Measurements from ENCODE around the gene RNASE1. TPM values are rescaled to one million over a fixed set of nuclear protein-coding genes. Genes with fewer than 3 reads are reported as not detected.
A peak's percentile ranks its signal among the peaks of the same experiment; 100 is the strongest.

RNASE1 gene
- total and polyA plus RNA-seq, 4 donors, result 5.8 to 37.9 (median 22.1) TPM

DNA sequence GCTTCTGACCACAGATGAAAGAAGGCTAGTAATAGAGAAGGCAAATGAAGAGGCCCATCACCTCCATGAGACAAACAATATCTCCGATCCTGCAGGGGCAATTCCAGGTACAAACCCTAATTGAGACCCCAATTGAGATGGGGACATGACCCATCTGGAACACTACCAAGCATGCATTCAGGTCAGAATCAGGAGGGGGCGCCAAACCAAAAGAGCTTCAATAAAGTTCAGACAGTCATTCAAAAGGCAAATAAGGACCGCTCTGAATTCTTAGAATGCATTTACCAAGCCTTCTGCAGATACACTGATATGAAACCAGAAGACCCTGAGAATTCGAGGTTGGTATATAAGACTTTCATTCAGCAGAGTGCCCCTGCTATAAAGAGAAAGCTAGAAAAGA is 44.7 kb downstream of the RNASE1 start:
- Histone ChIP-seq H3K27ac (ENCODE audit: low read depth in 1 of 2, low read length in 2 of 2) (no peak overlapping the region), H3K36me3 (ENCODE audit: control insufficient read depth in 4 of 4, insufficient read depth in 3 of 4, low read depth in 1 of 4, low read length in 3 of 4) (no peaks in the 10 kb centered on the region), H3K27me3 (ENCODE audit: control insufficient read depth in 4 of 4, insufficient read depth in 4 of 4, low read length in 3 of 4) (no peaks in the 10 kb centered on the region), H3K4me1 (ENCODE audit: control insufficient read depth in 4 of 4, insufficient read depth in 4 of 4, low read length in 3 of 4) (peaks cover 0 to 6% (median 4%) of the 10 kb centered on the region in 4 donors), H3K9ac (ENCODE audit: low read depth in 1 of 2, low read length in 2 of 2) (no peak overlapping the region), H3K4me3 (ENCODE audit: low read depth in 1 of 3, low read length in 3 of 3) (no peak overlapping the region), H3K9me3 (ENCODE audit: control insufficient read depth in 4 of 4, low read length in 3 of 4) (no peaks in the 10 kb centered on the region)
- 57% methylated on average over 4 of the region's 4 CpGs for WGBS
- TF ChIP-seq RAD21 (IDR thresholded peaks at IDR 0.05), result peak; percentile 35 to 63
- no peak for TF ChIP-seq FOXA2 (IDR thresholded peaks at IDR 0.05)
- TF ChIP-seq, protein P1, sequence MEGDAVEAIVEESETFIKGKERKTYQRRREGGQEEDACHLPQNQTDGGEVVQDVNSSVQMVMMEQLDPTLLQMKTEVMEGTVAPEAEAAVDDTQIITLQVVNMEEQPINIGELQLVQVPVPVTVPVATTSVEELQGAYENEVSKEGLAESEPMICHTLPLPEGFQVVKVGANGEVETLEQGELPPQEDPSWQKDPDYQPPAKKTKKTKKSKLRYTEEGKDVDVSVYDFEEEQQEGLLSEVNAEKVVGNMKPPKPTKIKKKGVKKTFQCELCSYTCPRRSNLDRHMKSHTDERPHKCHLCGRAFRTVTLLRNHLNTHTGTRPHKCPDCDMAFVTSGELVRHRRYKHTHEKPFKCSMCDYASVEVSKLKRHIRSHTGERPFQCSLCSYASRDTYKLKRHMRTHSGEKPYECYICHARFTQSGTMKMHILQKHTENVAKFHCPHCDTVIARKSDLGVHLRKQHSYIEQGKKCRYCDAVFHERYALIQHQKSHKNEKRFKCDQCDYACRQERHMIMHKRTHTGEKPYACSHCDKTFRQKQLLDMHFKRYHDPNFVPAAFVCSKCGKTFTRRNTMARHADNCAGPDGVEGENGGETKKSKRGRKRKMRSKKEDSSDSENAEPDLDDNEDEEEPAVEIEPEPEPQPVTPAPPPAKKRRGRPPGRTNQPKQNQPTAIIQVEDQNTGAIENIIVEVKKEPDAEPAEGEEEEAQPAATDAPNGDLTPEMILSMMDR (IDR thresholded peaks at IDR 0.05; ENCODE audit: low read depth, low read length, missing input control), result peak; percentile 19
- TF ChIP-seq HNF4G (IDR thresholded peaks at IDR 0.05), result no peak
- TF ChIP-seq HNF4A (conservative IDR thresholded peaks at IDR 0.05), result no peak
- DNase-seq (ENCODE audit: low spot score), result peak; percentile 68

DNA sequence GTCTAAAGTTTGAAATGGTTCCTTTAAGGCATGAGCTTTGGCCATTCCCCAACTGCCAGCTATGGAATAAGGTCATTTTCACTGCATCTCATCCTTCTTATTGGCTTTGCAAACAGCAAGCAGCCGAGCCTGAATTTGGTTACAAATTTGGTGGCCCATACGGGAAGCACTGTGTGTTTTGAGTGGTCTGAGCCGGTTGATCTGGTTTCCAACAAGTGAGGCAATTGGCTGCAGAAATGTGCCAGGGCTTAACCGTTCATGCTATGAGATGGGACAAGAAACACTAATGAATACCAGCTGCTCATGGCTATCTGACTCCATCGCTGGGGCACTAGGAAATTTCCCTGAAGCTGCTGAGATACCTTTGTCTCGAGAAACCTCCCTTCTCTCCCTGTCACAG is 47.6 kb downstream of the RNASE1 start:
- TF ChIP-seq RAD21 (IDR thresholded peaks at IDR 0.05) (no peak), NR2F2 (IDR thresholded peaks at IDR 0.05) (no peak), SP1 (IDR thresholded peaks at IDR 0.05) (no peak), EGR1 (IDR thresholded peaks at IDR 0.05; ENCODE audit: low read depth in 2 of 2) (no peak), JUND (IDR thresholded peaks at IDR 0.05) (no peak), FOXA1 (IDR thresholded peaks at IDR 0.05) (no peak), YY1 (IDR thresholded peaks at IDR 0.05) (no peak), RXRA (IDR thresholded peaks at IDR 0.05) (no peak), GABPA (IDR thresholded peaks at IDR 0.05 in 1 of 2, conservative IDR thresholded peaks at IDR 0.05 in 1 of 2) (no peak), TAF1 (conservative IDR thresholded peaks at IDR 0.05) (no peak), FOXA2 (IDR thresholded peaks at IDR 0.05) (no peak), HNF4G (IDR thresholded peaks at IDR 0.05) (no peak), HNF4A (conservative IDR thresholded peaks at IDR 0.05) (no peak)
- TF ChIP-seq, protein P2, sequence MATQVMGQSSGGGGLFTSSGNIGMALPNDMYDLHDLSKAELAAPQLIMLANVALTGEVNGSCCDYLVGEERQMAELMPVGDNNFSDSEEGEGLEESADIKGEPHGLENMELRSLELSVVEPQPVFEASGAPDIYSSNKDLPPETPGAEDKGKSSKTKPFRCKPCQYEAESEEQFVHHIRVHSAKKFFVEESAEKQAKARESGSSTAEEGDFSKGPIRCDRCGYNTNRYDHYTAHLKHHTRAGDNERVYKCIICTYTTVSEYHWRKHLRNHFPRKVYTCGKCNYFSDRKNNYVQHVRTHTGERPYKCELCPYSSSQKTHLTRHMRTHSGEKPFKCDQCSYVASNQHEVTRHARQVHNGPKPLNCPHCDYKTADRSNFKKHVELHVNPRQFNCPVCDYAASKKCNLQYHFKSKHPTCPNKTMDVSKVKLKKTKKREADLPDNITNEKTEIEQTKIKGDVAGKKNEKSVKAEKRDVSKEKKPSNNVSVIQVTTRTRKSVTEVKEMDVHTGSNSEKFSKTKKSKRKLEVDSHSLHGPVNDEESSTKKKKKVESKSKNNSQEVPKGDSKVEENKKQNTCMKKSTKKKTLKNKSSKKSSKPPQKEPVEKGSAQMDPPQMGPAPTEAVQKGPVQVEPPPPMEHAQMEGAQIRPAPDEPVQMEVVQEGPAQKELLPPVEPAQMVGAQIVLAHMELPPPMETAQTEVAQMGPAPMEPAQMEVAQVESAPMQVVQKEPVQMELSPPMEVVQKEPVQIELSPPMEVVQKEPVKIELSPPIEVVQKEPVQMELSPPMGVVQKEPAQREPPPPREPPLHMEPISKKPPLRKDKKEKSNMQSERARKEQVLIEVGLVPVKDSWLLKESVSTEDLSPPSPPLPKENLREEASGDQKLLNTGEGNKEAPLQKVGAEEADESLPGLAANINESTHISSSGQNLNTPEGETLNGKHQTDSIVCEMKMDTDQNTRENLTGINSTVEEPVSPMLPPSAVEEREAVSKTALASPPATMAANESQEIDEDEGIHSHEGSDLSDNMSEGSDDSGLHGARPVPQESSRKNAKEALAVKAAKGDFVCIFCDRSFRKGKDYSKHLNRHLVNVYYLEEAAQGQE (IDR thresholded peaks at IDR 0.05), result no peak
- TF ChIP-seq, protein P3, sequence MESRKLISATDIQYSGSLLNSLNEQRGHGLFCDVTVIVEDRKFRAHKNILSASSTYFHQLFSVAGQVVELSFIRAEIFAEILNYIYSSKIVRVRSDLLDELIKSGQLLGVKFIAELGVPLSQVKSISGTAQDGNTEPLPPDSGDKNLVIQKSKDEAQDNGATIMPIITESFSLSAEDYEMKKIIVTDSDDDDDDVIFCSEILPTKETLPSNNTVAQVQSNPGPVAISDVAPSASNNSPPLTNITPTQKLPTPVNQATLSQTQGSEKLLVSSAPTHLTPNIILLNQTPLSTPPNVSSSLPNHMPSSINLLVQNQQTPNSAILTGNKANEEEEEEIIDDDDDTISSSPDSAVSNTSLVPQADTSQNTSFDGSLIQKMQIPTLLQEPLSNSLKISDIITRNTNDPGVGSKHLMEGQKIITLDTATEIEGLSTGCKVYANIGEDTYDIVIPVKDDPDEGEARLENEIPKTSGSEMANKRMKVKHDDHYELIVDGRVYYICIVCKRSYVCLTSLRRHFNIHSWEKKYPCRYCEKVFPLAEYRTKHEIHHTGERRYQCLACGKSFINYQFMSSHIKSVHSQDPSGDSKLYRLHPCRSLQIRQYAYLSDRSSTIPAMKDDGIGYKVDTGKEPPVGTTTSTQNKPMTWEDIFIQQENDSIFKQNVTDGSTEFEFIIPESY (IDR thresholded peaks at IDR 0.05), result no peak
- TF ChIP-seq, protein P4, sequence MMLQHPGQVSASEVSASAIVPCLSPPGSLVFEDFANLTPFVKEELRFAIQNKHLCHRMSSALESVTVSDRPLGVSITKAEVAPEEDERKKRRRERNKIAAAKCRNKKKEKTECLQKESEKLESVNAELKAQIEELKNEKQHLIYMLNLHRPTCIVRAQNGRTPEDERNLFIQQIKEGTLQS (IDR thresholded peaks at IDR 0.05), result no peak
- TF ChIP-seq, protein P1 (IDR thresholded peaks at IDR 0.05; ENCODE audit: low read depth, low read length, missing input control), result no peak
- TF ChIP-seq, protein P5, sequence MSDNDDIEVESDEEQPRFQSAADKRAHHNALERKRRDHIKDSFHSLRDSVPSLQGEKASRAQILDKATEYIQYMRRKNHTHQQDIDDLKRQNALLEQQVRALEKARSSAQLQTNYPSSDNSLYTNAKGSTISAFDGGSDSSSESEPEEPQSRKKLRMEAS (IDR thresholded peaks at IDR 0.05), result no peak
- DNase-seq (ENCODE audit: low spot score), result no peak
- Histone ChIP-seq H3K27ac (ENCODE audit: low read depth in 1 of 2, low read length in 2 of 2) (no peak overlapping the region), H3K9me3 (ENCODE audit: control insufficient read depth in 4 of 4, low read length in 3 of 4) (peaks cover 3 to 8% (median 5%) of the 10 kb centered on the region in 4 donors), H3K27me3 (ENCODE audit: control insufficient read depth in 4 of 4, insufficient read depth in 4 of 4, low read length in 3 of 4) (no peaks in the 10 kb centered on the region), H3K9ac (ENCODE audit: low read depth in 1 of 2, low read length in 2 of 2) (no peak overlapping the region), H3K36me3 (ENCODE audit: control insufficient read depth in 4 of 4, insufficient read depth in 3 of 4, low read depth in 1 of 4, low read length in 3 of 4) (no peaks in the 10 kb centered on the region), H3K4me3 (ENCODE audit: low read depth in 1 of 3, low read length in 3 of 3) (no peak overlapping the region), H3K4me1 (ENCODE audit: control insufficient read depth in 4 of 4, insufficient read depth in 4 of 4, low read length in 3 of 4) (peaks cover 0 to 6% (median 4%) of the 10 kb centered on the region in 4 donors)
- 79% methylated on average over 6 of the region's 6 CpGs for WGBS
